GM19397 (cell line): Measurements from ENCODE around the gene TMEM145.

ENCODE experiments used
- ATAC-seq: cut with Tn5 transposase; IDR thresholded peaks from one replicate; pipeline ENCODE4 v1.9.1; 2021; ENCODE audit warnings: mild to moderate bottlenecking, moderate library complexity; ENCODE audit not compliant: unreplicated experiment

Gene TMEM145

DNA sequence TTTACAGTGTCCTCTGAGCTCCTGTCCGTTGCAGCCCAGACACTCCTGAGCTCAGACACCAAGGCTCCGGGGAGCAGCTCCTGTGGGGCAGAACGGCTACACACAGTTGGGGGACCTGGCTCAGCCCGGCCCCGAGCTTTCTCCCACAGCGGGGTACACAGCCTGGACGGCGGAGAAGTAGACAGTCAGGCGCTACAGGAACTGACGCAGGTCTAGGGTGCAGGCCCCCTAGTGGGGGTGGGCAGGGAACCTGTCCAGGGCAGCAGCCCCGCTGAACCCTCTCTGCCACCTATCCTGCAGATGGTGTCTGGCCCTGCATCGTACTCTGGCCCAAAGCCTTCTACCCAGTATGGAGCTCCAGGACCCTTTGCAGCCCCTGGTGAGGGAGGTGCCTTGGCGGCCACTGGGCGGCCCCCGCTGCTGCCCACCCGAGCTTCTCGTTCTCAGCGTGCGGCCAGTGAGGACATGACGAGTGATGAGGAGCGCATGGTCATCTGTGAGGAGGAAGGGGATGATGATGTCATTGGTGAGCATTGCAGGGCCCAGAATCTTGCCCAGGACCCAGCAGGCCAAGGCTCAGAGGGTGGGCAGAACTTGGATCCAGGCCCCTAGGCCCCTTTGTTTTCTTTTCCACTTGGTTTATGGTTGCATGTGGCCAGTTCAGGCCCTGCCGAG is 24.1 kb upstream of the TMEM145 start:
- ATAC-seq: no peak

GRCh38 chr19:42289556-42290041 is 23.5 kb upstream of the TMEM145 start:
- ATAC-seq: no peak

GRCh38 chr19:42290136-42290522 is 23.0 kb upstream of the TMEM145 start:
- no peak for ATAC-seq

DNA sequence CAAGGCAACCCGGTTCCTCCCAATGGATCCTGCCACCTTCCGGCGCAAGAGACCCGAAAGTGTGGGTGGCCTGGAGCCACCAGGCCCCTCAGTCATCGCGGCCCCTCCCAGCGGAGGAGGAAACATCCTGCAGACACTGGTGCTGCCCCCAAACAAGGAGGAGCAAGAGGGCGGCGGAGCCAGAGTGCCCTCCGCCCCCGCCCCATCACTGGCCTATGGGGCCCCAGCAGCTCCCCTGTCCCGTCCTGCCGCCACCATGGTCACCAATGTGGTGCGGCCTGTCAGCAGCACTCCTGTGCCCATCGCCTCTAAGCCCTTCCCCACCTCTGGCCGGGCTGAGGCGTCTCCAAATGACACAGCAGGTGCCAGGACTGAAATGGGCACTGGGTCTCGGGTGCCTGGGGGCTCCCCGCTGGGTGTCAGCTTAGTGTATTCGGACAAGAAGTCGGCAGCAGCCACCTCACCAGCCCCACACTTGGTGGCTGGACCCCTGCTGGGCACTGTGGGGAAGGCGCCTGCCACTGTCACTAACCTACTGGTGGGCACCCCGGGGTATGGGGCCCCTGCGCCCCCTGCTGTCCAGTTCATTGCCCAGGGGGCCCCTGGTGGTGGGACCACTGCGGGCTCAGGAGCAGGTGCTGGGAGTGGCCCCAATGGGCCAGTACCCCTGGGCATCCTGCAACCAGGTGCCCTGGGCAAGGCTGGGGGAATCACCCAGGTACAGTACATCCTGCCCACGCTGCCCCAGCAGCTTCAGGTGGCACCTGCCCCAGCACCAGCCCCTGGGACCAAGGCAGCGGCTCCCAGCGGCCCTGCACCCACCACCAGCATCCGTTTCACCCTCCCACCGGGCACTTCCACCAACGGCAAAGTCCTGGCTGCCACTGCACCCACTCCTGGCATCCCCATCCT is 22.3 kb upstream of the TMEM145 start:
- no peak for ATAC-seq

DNA sequence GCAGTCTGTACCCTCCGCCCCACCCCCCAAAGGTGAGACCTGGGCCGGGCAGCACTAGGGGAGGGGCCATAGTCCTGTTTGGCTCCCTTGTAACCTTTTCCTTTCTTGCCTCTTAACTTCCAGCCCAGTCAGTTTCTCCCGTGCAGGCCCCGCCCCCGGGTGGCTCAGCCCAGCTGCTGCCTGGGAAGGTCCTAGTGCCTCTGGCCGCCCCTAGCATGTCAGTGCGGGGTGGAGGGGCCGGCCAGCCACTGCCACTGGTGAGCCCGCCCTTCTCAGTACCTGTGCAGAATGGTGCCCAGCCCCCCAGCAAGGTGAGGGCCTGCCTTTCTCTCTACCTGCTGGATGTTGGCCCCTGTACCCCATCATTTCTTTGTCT is 21.7 kb upstream of the TMEM145 start:
- ATAC-seq: no peak

DNA sequence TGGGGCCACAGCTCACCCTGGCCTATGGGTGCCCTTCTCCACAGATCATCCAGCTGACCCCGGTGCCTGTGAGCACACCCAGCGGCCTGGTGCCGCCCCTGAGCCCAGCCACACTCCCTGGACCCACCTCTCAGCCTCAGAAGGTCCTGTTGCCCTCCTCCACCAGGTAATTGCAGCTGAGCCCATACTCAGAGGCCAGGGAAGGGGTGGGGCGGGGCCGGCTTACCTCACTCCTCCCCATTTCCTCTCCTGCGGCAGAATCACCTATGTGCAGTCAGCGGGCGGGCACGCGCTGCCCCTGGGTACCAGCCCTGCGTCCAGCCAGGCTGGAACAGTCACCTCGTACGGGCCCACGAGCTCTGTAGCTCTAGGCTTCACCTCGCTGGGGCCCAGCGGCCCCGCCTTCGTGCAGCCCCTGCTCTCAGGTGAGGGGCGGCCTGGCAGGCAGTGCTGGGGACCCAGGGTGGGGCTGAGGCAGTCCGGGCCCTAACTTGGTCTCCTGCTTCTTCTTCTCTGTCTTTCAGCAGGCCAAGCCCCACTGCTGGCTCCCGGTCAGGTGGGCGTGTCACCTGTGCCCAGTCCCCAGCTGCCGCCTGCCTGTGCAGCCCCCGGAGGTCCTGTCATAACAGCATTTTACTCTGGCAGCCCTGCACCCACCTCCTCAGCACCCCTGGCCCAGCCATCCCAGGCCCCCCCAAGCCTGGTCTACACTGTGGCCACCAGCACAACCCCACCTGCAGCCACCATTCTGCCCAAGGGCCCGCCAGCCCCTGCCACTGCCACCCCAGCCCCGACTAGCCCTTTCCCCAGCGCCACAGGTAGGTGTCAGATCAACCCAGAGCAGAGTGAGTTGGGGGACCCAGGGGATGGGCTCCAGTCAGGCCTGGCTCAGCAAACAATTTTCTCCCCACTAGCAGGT is 20.8 kb upstream of the TMEM145 start:
- ATAC-seq: no peak

GRCh38 chr19:42292963-42293362 is 20.1 kb upstream of the TMEM145 start:
- no peak for ATAC-seq

DNA sequence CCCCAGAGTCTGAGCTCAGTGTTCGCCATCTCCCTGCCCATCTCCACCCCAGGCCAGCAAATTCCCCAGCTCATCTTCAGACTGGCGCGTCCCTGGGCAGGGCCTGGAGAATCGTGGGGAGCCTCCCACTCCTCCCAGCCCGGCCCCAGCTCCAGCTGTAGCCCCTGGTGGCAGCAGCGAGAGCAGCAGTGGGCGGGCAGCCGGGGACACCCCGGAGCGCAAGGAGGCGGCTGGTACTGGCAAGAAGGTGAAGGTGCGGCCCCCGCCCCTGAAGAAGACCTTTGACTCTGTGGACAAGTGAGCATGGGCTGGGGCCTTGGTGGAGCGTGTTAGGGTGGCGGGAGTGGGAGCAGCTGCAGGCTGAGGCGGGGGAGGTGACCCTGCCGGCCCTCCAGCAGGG is 19.6 kb upstream of the TMEM145 start:
- ATAC-seq: no peak

- ATAC-seq: no peak
Measured at GRCh38 chr19:42293948-42294347, 19.2 kb upstream of the TMEM145 start.

DNA sequence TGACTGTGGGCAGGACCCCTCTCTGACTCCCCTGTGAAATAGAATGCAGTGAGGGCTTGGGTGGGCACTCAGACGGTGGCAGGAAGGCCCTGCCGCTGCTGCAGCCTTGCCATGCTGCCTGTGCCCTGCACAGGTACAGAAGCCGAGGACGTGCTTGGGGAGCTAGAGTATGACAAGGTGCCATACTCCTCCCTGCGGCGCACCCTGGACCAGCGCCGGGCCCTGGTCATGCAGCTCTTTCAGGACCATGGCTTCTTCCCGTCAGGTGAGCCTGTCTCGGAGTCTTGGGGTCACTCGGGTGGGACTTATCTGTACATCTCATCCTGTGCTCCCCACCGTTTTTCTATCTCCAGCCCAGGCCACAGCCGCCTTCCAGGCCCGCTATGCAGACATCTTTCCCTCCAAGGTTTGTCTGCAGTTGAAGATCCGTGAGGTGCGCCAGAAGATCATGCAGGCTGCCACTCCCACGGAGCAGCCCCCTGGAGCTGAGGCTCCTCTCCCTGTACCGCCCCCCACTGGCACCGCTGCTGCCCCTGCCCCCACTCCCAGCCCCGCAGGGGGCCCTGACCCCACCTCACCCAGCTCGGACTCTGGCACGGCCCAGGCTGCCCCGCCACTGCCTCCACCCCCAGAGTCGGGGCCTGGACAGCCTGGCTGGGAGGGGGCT is 18.5 kb upstream of the TMEM145 start:
- ATAC-seq: no peak

- ATAC-seq: no peak
Measured at GRCh38 chr19:42295342-42295741, 17.8 kb upstream of the TMEM145 start.

DNA sequence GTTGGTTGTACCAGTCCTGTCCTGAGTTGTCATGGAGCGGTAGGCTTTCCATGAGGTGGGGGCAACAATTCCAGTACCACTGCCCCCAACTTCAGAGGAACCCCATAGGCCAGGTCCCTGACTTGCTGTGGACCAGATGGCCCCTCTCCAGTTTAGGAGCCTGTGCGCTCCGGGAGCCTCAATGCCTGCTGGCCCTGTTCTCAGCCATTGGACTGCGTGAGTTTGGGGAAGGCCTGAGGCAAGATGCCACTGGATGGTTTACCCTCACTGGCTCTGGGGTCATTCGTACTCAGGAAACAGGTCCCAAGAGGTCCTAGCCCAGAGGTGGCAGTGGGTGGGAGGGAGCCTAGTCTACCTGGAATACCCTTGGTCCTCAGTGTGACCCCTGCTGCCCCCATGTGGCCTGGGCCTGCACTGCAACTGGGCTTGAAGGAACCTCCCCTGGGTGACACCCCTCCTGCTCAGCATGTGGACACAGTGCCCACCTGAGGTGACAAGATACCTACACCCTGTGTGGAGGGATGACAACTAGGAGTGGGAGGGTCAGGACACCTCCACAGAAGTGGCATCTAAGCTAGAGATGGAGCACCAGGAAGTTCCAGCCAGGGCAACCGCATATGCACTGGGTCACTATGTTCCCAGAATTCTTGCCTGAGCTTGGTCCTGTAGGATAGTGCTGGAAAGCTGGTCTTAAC is 17.1 kb upstream of the TMEM145 start:
- ATAC-seq: no peak

- no peak for ATAC-seq
Measured at GRCh38 chr19:42297039-42297438, 16.1 kb upstream of the TMEM145 start.

DNA sequence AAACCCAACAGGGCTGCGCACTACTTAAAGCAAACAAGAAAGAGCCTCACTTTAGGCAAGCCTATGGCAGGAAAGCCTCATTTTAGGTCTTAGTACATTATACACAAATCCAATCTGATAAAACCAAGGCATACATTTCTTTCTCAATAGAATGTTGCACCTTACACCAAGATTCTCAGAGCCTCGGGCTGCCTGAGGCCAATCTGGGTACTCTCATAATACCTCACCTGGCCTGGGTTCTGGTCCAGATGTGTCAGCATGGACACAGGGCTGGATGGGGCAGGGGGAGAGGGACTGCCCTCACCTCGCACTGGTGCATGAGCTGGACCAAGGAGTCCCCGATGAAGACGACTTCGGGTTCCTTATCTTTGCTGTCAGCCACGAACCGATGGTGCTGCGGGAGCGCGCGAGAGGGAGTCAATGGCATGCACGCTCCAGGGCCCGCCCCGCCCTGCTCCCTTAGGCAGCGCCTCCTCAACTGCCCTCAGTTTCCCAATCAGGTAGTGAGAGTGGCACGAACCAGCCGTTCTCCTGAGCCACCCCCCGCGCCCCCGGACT is 11.4 kb upstream of the TMEM145 start, which contains the start of gene PRR19:
TSS of gene PRR19 (plus strand) at position 487 of the 558 bp plus-strand sequence. CDS start 7,453 bp downstream, outside the sequence.
- no peak for ATAC-seq

- ATAC-seq: no peak
Measured at GRCh38 chr19:42303101-42303464, 10.0 kb upstream of the TMEM145 start.

DNA sequence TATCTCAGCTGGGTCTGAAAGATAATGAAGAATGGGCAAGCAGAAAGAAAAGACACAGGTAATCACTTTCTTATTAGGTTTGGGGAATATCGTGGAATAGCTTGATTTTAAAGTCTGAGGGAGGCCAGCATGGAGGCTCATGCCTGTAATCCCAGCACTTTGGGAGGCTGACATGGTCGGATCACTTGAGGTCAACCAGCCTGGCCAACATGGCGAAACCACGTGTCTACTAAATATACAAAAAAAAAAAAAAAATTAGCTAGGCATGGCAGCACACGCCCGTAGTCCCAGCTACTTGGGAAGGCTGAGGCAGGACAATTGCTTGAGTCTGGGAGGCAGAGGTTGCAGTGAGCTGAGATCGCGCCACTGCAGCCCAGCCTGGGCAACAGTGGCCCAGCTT is 9.2 kb upstream of the TMEM145 start:
- ATAC-seq: no peak

DNA sequence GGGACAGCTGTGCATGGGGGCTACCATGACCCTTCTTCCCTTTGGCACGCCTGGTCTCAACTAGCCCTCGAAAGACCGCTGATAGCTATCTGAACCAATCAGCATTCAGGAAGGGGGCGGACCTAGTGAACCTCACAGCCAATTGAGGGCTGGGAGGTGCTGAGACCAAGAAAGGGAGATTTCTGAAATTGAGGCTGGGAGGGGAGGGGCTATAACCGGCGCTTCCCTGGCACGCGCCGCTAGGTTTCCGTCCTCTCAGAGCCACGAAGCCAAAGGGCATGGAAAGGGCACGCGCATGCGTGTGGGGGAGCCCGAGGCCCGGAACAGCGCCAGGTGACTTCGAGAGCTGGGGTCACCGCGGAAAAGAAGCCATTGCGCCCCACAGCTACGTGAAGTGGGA is 6.5 kb upstream of the TMEM145 start:
- ATAC-seq: no peak

DNA sequence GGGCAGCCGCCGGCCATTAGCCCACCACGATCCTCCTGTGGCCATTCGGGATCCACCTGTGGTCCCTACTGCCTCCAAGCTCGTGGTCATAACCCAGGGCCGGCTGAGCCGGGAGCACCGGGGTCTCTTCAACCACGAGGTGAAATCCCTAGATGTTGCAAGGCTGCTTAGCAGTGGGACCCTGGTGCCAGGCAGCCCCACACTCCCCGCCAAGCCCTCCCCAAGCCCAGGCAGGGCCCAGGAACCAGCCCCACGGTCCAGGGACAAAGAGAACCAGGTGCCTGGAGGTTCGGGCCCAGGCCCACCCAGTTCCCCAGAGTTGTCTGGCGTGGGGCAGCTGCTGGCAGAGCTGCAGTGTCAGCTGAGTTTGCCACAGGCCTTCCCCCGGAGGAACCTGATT is 3.4 kb upstream of the TMEM145 start:
- ATAC-seq: no peak

- no peak for ATAC-seq
Measured at GRCh38 chr19:42311657-42312056, 1.5 kb upstream of the TMEM145 start.

GRCh38 chr19:42312370-42312769 is 739 bp upstream of the TMEM145 start:
- ATAC-seq: no peak
